GM12892 (cell line): ENCODE data around the gene DLX1.

Experiments
- DNase-seq: peaks from one replicate; pipeline ENCODE4 v3.0.0; 2011; ENCODE audit not compliant: insufficient read length
- FAIRE-seq: peaks from 2 replicates; lab custom pipeline; 2011; peaks lifted over from hg19 to GRCh38; lab: Jason Lieb, UNC
- POLR2A ChIP-seq: IDR thresholded peaks from 2 replicates; pipeline ENCODE4 v1.6.1; 2011; ENCODE audit warnings: low read depth, low read length, control low read depth
- POLR2AphosphoS5 ChIP-seq: IDR thresholded peaks from 2 replicates; pipeline ENCODE4 v1.6.1; 2011; ENCODE audit warnings: low read depth, low read length, control low read depth
- TAF1 ChIP-seq: IDR thresholded peaks from 2 replicates; pipeline ENCODE4 v1.6.1; 2011; ENCODE audit warnings: low read depth, mild to moderate bottlenecking, control low read depth, low read length, borderline replicate concordance

The DLX1 gene

DNA sequence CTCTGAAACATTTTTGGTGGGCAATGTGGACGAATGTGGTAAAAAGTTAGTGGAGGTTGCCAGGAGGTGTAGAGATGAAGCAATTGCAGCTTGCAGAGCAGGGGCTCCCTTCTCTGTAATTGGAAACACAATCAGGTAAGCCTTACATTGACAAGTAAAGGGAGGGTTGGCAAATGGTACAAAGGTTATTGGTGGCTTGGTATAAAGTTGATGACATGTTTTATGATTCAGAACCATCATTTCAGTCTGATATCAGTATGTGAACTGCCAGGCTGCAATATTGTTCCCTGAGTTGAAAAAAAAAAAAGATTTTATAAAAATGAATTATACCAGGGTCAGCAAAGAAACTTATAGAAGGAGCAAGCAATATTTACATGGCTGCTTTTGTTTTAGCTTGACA is 14.4 kb upstream of the DLX1 start:
- TF ChIP-seq TAF1 = no peak
- DNase-seq (no peak), FAIRE-seq (peak; percentile 27)

GRCh38 chr2:172072303-172072702 is 13.0 kb upstream of the DLX1 start:
- no peak for TF ChIP-seq POLR2AphosphoS5
- TF ChIP-seq TAF1 = no peak
- no peak for TF ChIP-seq POLR2A
- FAIRE-seq (no peak), DNase-seq (no peak)

DNA sequence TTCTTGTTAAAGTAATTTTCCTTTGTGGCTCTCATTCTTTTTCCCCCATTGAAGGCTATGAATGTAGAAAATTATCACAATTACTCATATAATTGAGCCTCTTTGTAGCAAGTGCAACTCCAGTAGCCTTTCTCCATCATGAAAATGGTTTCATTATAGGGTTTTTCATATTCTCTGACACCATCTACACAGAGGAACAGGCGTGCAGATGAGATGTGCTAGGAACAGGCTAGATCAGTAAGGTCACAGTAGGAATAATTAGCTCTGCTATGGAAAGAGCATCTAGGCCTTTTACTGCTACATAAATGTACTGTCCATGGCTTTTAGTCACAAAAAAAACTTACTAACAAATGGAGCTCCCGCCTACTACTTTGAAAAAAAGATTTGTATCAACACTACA is 12.6 kb upstream of the DLX1 start:
- no peak for FAIRE-seq
- no peak for DNase-seq
- TF ChIP-seq TAF1 (no peak), POLR2AphosphoS5 (no peak), POLR2A (no peak)

DNA sequence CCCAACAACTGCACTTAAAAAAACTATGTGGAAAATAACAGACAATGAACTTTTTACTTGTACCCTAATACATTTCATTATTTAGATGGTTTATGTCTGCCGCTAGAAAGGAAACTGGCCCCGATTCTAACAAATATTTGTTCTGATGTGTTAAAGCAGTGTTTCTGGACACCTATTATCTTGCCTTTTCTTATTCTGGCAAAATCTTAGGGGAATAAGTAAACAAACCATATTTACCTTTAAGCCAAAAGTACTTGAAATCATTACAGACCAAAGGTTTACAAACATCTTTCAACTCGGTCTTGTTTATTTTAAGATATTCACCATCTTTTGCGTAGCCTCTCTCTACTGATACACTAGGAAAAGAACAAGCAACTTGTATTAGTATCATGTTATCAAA is 11.8 kb upstream of the DLX1 start:
- FAIRE-seq = no peak
- TF ChIP-seq TAF1 = no peak
- TF ChIP-seq POLR2AphosphoS5 = no peak
- TF ChIP-seq POLR2A = no peak
- no peak for DNase-seq

GRCh38 chr2:172074254-172074653 is 11.1 kb upstream of the DLX1 start:
- DNase-seq (no peak), FAIRE-seq (no peak)
- TF ChIP-seq POLR2AphosphoS5 = no peak
- TF ChIP-seq POLR2A = no peak
- no peak for TF ChIP-seq TAF1

DNA sequence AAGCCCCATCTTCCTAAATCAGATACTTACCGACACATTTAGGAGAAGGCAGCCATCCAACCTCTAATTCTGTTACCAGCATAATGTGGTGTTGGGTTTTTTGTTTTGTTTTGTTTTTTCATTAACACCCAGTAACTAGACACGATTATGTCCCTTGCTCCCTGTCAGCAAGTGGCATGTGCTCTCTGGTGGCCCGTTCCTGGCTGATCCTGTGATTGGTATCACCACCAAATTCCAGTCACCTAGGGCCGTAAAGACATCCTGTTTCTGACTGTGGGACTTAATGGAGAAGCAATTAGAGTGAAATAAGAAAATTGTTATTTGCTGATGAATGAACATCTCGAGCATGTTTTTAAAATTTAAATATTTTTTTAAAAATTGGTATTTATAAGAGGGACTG is 5.9 kb upstream of the DLX1 start:
- no peak for DNase-seq
- FAIRE-seq = no peak
- TF ChIP-seq POLR2A (no peak), POLR2AphosphoS5 (no peak), TAF1 (no peak)

- DNase-seq = no peak
- no peak for FAIRE-seq
- TF ChIP-seq POLR2A (no peak), POLR2AphosphoS5 (no peak), TAF1 (no peak)
Measured at GRCh38 chr2:172079838-172080640, 5.3 kb upstream of the DLX1 start.

DNA sequence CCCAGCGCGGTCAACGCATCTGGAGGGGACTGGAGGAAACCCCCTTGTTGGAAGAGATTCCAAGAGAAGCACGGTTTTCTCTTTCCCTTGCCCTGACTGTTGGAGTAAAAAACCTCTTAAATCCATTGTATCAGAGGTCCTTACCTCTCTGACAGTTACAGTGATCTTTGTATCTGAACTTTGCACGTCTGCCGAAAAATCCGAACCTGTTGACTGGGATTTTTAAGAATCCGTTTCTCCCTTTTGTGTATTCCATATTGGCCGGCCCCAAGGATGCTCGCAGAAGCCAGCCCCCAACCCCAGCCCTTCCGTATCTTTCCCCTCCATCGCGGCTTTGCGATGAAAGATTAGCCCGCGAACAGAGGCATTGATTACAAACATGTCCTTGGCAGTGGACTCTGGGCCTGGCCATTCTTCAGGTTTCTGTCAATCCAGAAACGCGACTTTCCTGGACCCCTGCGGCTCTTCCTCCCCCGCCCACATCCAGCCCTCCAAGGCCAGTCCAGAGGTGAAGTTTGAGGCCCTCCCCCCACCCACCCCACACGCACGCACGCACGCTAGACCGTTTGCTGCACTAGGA is 4.6 kb upstream of the DLX1 start:
- DNase-seq (no peak), FAIRE-seq (no peak)
- TF ChIP-seq POLR2A (no peak), POLR2AphosphoS5 (no peak), TAF1 (no peak)

DNA sequence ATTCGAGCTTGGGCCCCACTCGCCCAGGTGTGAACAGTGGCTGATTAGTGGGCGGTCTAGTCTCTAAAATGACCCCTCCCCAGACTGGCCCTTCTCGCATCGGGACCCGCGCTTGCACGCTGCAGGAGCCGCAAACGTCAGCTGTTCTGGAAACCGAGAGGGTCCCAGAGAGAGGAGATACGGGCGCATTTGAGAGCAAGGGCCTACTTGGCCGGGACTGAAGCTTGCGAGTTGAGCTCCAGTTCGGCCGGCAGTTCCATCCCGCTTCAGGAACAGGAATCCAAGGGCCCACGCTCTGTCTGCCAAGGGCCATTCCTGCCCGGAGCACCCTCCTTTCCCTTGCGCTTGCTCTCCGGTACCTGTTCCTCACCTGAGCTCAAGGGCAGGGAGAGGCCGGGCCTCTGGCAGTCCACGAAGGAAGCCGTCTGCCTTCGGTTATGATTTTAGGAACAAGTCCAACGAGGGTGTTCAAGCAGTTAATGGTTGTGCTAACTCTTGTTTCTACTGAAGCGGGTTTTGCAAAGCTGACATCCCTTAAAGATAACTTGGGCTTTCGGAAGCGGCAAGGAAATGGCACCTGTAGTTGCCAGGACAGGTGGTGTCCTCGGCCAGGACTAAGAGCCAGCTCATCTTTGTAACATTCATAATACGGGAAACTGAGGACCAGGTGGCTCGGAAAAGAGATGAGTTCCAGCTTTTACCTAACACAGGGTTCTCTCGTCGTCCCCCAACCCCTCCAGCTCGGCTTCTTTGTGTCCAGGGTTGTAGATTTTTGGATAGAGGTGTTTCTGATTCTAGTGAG is 3.9 kb upstream of the DLX1 start:
- DNase-seq = no peak
- no peak for FAIRE-seq
- no peak for TF ChIP-seq POLR2AphosphoS5
- no peak for TF ChIP-seq TAF1
- no peak for TF ChIP-seq POLR2A

GRCh38 chr2:172082105-172082943 is 3.0 kb upstream of the DLX1 start:
- FAIRE-seq = no peak
- no peak for TF ChIP-seq POLR2A
- no peak for TF ChIP-seq TAF1
- DNase-seq = no peak
